Neural cell (in vitro differentiated cells): ENCODE data around the gene RBM33. TPM values are rescaled to one million over a fixed set of nuclear protein-coding genes. Genes with fewer than 3 reads are reported as not detected.

Source experiments
- H2AFZ ChIP-seq: fragments of 200-600, 300-800 bp; sonication (generic), shearing (Covaris generic); 2 replicates; pipeline ENCODE4 v1.6.0; 2014; ENCODE audit warnings: low read depth, mild to moderate bottlenecking, antibody characterized with exemption, low read length, moderate library complexity
- H3F3A ChIP-seq: fragments of 200-600 bp; shearing (Covaris generic); 2 replicates; pipeline ENCODE4 v1.6.1; 2016; ENCODE audit warnings: mild to moderate bottlenecking, moderate library complexity, mixed read lengths, antibody characterized with exemption, low read length; ENCODE audit not compliant: insufficient read depth, poor library complexity, severe bottlenecking
- H3K27ac ChIP-seq: fragments of 200-600, 300-800 bp; sonication (generic), shearing (Covaris generic); 2 replicates; pipeline ENCODE4 v1.5.1; 2014; ENCODE audit warnings: mild to moderate bottlenecking, low read length, moderate library complexity
- H3K27me3 ChIP-seq: fragments of 300-800, 200-600 bp; sonication (generic), shearing (Covaris generic); 2 replicates; pipeline ENCODE4 v1.6.0; 2014; ENCODE audit warnings: mild to moderate bottlenecking, low read depth, low read length, moderate library complexity; ENCODE audit not compliant: insufficient read depth
- H3K36me3 ChIP-seq: fragments of 300-800, 200-600 bp; sonication (generic), shearing (Covaris generic); 2 replicates; pipeline ENCODE4 v1.5.1; 2014; ENCODE audit warnings: mild to moderate bottlenecking, antibody characterized with exemption, low read length, moderate library complexity; ENCODE audit not compliant: insufficient read depth
- H3K4me2 ChIP-seq: fragments of 300-800, 200-600 bp; sonication (generic), shearing (Covaris generic); 2 replicates; pipeline ENCODE4 v1.6.0; 2014; ENCODE audit warnings: mild to moderate bottlenecking, low read length
- H3K4me3 ChIP-seq: fragments of 300-800, 200-600 bp; sonication (generic), shearing (Covaris generic); 2 replicates; pipeline ENCODE4 v1.5.1; 2014; ENCODE audit warnings: mild to moderate bottlenecking, low read length, moderate library complexity
- H3K79me2 ChIP-seq: fragments of 200-600 bp; shearing (Covaris generic); replicated peaks from 2 replicates; pipeline ENCODE4 v1.6.0; 2014; ENCODE audit warnings: mild to moderate bottlenecking, low read length, moderate library complexity; ENCODE audit not compliant: insufficient read depth
- H3K9ac ChIP-seq: fragments of 300-800, 200-600 bp; sonication (generic), shearing (Covaris generic); 2 replicates; pipeline ENCODE4 v1.6.1; 2016; ENCODE audit warnings: mild to moderate bottlenecking, low read length, mixed read lengths
- H3K9me2 ChIP-seq: fragments of 200-600 bp; shearing (Covaris generic); 2 replicates; pipeline ENCODE4 v1.6.1; 2016; ENCODE audit warnings: mild to moderate bottlenecking, low read length, mixed read lengths; ENCODE audit not compliant: insufficient read depth
- H3K9me3 ChIP-seq: fragments of 200-600, 300-800 bp; sonication (generic), shearing (Covaris generic); 2 replicates; pipeline ENCODE4 v1.6.1; 2016; ENCODE audit warnings: mild to moderate bottlenecking, mixed run types, low read length, moderate library complexity, mixed read lengths
- H4K20me1 ChIP-seq: fragments of 200-600 bp; shearing (Covaris generic); 2 replicates; pipeline ENCODE4 v1.6.1; 2016; ENCODE audit warnings: mild to moderate bottlenecking, mixed run types; ENCODE audit not compliant: insufficient read depth
- CTCF ChIP-seq: fragments of 450-650 bp; IDR thresholded peaks from 2 replicates; pipeline ENCODE4 v1.5.1; 2014; ENCODE audit warnings: antibody characterized with exemption, mild to moderate bottlenecking, moderate library complexity; ENCODE audit not compliant: poor library complexity, severe bottlenecking
- EP300 ChIP-seq: fragments of 450-650 bp; conservative IDR thresholded peaks from 2 replicates; pipeline ENCODE4 v1.6.1; 2014; ENCODE audit warnings: antibody characterized with exemption, mild to moderate bottlenecking, moderate library complexity; ENCODE audit not compliant: poor library complexity, severe bottlenecking
- EZH2 ChIP-seq: fragments of 200-600, 300-800 bp; shearing (Covaris generic), sonication (generic); IDR thresholded peaks from 2 replicates; pipeline ENCODE4 v1.6.1; 2014; ENCODE audit warnings: antibody characterized with exemption, low read length, borderline replicate concordance, mild to moderate bottlenecking; ENCODE audit not compliant: insufficient read depth, poor library complexity, severe bottlenecking
- MXI1 ChIP-seq: fragments of 450-650 bp; conservative IDR thresholded peaks from 2 replicates; pipeline ENCODE4 v1.6.1; 2014; ENCODE audit warnings: antibody characterized with exemption, mild to moderate bottlenecking; ENCODE audit not compliant: poor library complexity, severe bottlenecking
- POLR2AphosphoS5 ChIP-seq: IDR thresholded peaks from 2 replicates; pipeline ENCODE4 v1.6.1; 2012
- RAD21 ChIP-seq: fragments of 450-650 bp; conservative IDR thresholded peaks from 2 replicates; pipeline ENCODE4 v1.6.1; 2014; ENCODE audit warnings: antibody characterized with exemption, mild to moderate bottlenecking, moderate library complexity
- REST ChIP-seq: IDR thresholded peaks from 2 replicates; pipeline ENCODE4 v1.6.1; 2012; ENCODE audit warnings: borderline replicate concordance
- SMC3 ChIP-seq: fragments of 450-650 bp; conservative IDR thresholded peaks from 2 replicates; pipeline ENCODE4 v1.6.1; 2014; ENCODE audit warnings: antibody characterized with exemption, mild to moderate bottlenecking, moderate library complexity; ENCODE audit not compliant: poor library complexity
- TAF1 ChIP-seq: IDR thresholded peaks from 2 replicates; pipeline ENCODE4 v1.6.1; 2012; ENCODE audit warnings: low read depth
- polyA plus RNA-seq: library from polyadenylated mRNA; depleted of rRNA; stranded (reverse); fragments of >200 nt; gene quantifications from 2 replicates; pipeline ENCODE4 v1.2.3, GENCODE V29; 2014

The RBM33 gene
- polyA plus RNA-seq, 1 donor from 2014 or later, result 53.2 TPM

GRCh38 chr7:155746188-155746587, 101.7 kb downstream of the RBM33 start:
- no peak for TF ChIP-seq SMC3
- TF ChIP-seq EP300, result no peak
- TF ChIP-seq POLR2AphosphoS5, result no peak
- TF ChIP-seq CTCF, result no peak
- TF ChIP-seq RAD21, result no peak
- TF ChIP-seq REST, result no peak
- no peak for TF ChIP-seq MXI1
- TF ChIP-seq TAF1, result no peak
- Histone ChIP-seq H3K27ac (no peak overlapping the region), H2AFZ (no peak overlapping the region), H3K9me3 (no peaks in the 10 kb centered on the region), H3K79me2 (peaks cover 19% of the 10 kb centered on the region), H4K20me1 (no peaks in the 10 kb centered on the region), H3F3A (no peaks in the 10 kb centered on the region), H3K36me3 (peaks cover 6% of the 10 kb centered on the region), H3K9me2 (no peaks in the 10 kb centered on the region), H3K4me3 (no peak overlapping the region), H3K4me2 (no peak overlapping the region), H3K27me3 (no peaks in the 10 kb centered on the region), H3K9ac (no peak overlapping the region)

- Histone ChIP-seq H3K79me2 (peaks cover 26% of the 10 kb centered on the region), H3K9me2 (no peaks in the 10 kb centered on the region), H3K4me2 (no peak overlapping the region), H2AFZ (no peak overlapping the region), H3K36me3 (peaks cover 6% of the 10 kb centered on the region), H3K27me3 (no peaks in the 10 kb centered on the region), H3K4me3 (no peak overlapping the region), H3K27ac (no peak overlapping the region), H4K20me1 (no peaks in the 10 kb centered on the region), H3K9me3 (no peaks in the 10 kb centered on the region), H3K9ac (no peak overlapping the region), H3F3A (no peaks in the 10 kb centered on the region)
- TF ChIP-seq RAD21 (no peak), CTCF (no peak), TAF1 (no peak), MXI1 (no peak), REST (no peak), SMC3 (no peak), EZH2 (no peak), EP300 (no peak), POLR2AphosphoS5 (no peak)
These were observed 102.7 kb downstream of the RBM33 start for GRCh38 chr7:155747209-155747608.
